Skin epidermis (tissue), 12 donors: ENCODE measurements around the gene TAS2R10.
"Not testable (repeated sequence)": the region's sequence is repeated elsewhere in the genome, so short reads cannot be mapped to it uniquely, and the experiment has no call there.

ENCODE experiments used
- H3K27ac ChIP-seq, 21 experiments: fragments of 200-600 bp; sonication (generic) in 11 of 21; one replicate each; pipeline ENCODE4 v1.5.0; 2020; ENCODE audit warnings: mild to moderate bottlenecking in 3 of 21, inconsistent platforms in 2 of 21, moderate library complexity in 2 of 21
- H3K4me3 ChIP-seq, 7 experiments: fragments of 200-600 bp; sonication (generic) in 2 of 7; one replicate each; pipeline ENCODE4 v1.5.0; 2020; ENCODE audit warnings: inconsistent platforms in 2 of 7, mild to moderate bottlenecking in 2 of 7, moderate library complexity in 1 of 7

TAS2R10 gene

DNA sequence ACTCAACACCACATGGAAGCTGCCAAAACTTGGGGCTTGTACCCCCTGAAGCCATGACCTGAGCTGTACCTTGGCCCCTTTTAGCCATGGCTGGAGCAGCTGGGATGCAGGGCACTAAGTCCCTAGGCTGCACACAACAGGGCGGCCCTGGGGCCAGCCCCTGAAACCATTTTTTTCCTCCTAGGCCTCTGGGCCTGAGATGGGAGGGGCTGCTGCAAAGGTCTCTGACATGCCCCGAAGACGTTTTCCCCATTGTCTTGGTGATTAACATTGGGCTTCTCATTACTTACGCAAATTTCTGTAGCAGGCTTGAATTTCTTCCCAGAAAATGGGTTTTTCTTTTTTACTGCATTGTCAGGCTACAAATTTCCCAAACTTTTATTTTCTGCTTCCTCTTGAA is 34.4 kb downstream of the TAS2R10 start:
- not testable (repeated sequence) for H3K27ac ChIP-seq

GRCh38 chr12:10783252-10783651 is 42.9 kb downstream of the TAS2R10 start:
- no peak overlapping the region for H3K4me3 ChIP-seq
- no peak overlapping the region for H3K27ac ChIP-seq

More for the DNA sequence above, 34.4 kb downstream of the TAS2R10 start:
- H3K4me3 ChIP-seq: not testable (repeated sequence)

DNA sequence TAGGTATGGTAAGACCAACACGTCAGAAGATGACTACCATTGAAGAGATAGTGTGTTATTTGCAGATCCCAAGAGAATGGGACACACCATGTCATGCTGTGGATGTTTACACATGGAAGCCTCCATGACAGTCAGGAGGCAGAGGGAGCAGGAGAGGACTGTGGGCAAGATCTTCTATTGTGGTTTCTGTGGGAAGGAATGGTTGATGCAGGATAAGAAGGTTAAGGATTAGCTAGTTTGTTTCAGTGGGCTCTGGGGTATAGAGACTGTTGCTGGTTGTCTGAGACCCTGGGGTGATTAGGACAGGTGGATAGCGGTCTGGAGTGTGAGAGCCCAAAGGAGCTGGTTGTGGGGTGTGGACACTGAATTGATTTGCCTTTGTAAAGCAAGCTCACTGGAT is 47.1 kb downstream of the TAS2R10 start:
- Histone ChIP-seq H3K4me3 (no peak overlapping the region), H3K27ac (no peak overlapping the region)
